Vagina (tissue), 2 donors: ENCODE data around the gene ALDH9A1. TPM values are rescaled to one million over a fixed set of nuclear protein-coding genes. Genes with fewer than 3 reads are reported as not detected.

ENCODE experiments used
- DNase-seq, 2 donors: peaks; one replicate each; pipeline ENCODE4 v3.0.0-alpha.2; 2017; ENCODE audit errors: extremely low spot score in 2 of 2
- H3K27ac ChIP-seq: fragments of 200-600 bp; sonication (generic); one replicate; pipeline ENCODE4 v1.5.1; 2019
- H3K27me3 ChIP-seq: fragments of 200-600 bp; sonication (generic); one replicate; pipeline ENCODE4 v1.5.1; 2019
- H3K36me3 ChIP-seq, 2 donors: fragments of 200-600 bp; sonication (generic); one replicate each; pipeline ENCODE4 v1.5.1; 2017 to 2019
- H3K4me1 ChIP-seq: fragments of 200-600 bp; sonication (generic); one replicate; pipeline ENCODE4 v1.5.1; 2019
- H3K4me3 ChIP-seq, 2 donors: fragments of 200-600 bp; sonication (generic); 1 replicate in 1 of 2; 2 replicates in 1 of 2; pipeline ENCODE4 v1.5.1; 2016 to 2019
- H3K9me3 ChIP-seq: fragments of 200-600 bp; sonication (generic); one replicate; pipeline ENCODE4 v1.5.1; 2019
- CTCF ChIP-seq, 3 experiments: fragments of 450-650 bp in 2 of 3; fragments of 200-600 bp in 1 of 3; sonication (generic) in 1 of 3; IDR thresholded peaks; one replicate each; pipeline ENCODE4 v1.5.1; 2017 to 2019; ENCODE audit warnings: antibody characterized with exemption in 3 of 3, mild to moderate bottlenecking in 2 of 3, moderate library complexity in 2 of 3
- POLR2A ChIP-seq, 2 donors: fragments of 450-650 bp; IDR thresholded peaks; one replicate each; pipeline ENCODE4 v1.6.1; 2017; ENCODE audit warnings: antibody characterized with exemption in 2 of 2, mild to moderate bottlenecking in 2 of 2, moderate library complexity in 2 of 2
- POLR2AphosphoS5 ChIP-seq, 2 donors: sonication (generic); formaldehyde crosslinking; IDR thresholded peaks; one replicate each; pipeline ENCODE4 v1.9.0; 2017; ENCODE audit warnings: antibody characterized with exemption in 2 of 2, mild to moderate bottlenecking in 2 of 2, low read depth in 1 of 2; ENCODE audit not compliant: insufficient read depth in 1 of 2
- intact Hi-C: fragments of 100-400 bp; cut with DNase I; formaldehyde crosslinking; loops from one replicate; pipeline ENCODE4 v1.15.1; 2023
- total RNA-seq: library from RNA; depleted of rRNA; stranded (reverse); fragments of >200 nt; gene quantifications from one replicate; pipeline ENCODE4 v1.2.3, GENCODE V29; 2016

ALDH9A1 gene
- total RNA-seq, 1 donor from 2014 or later, result 57.5 TPM

- intact Hi-C loops, result no loop called here
- Histone ChIP-seq H3K9me3 (no peaks in the 10 kb centered on the region), H3K4me1 (peaks cover 22% of the 10 kb centered on the region), H3K27me3 (no peaks in the 10 kb centered on the region), H3K27ac (no peak overlapping the region), H3K36me3 (no peaks in the 10 kb centered on the region), H3K4me3 (no peak overlapping the region)
- DNase-seq, result no peak
- TF ChIP-seq CTCF (IDR thresholded peaks at IDR 0.05) (no peak), POLR2A (IDR thresholded peaks at IDR 0.05) (no peak), POLR2AphosphoS5 (IDR thresholded peaks at IDR 0.05; ENCODE audit: insufficient read depth in 1 of 2, low read depth in 1 of 2) (no peak)
These were observed 69.2 kb downstream of the ALDH9A1 start for GRCh38 chr1:165629151-165629550.

GRCh38 chr1:165628147-165628822, 70.1 kb downstream of the ALDH9A1 start:
- Histone ChIP-seq H3K4me1 (peaks cover 13% of the 10 kb centered on the region), H3K27me3 (no peaks in the 10 kb centered on the region), H3K4me3 (no peak overlapping the region), H3K36me3 (no peaks in the 10 kb centered on the region), H3K9me3 (no peaks in the 10 kb centered on the region), H3K27ac (no peak overlapping the region)
- intact Hi-C loops, result no loop called here
- no peak for TF ChIP-seq POLR2AphosphoS5 (IDR thresholded peaks at IDR 0.05; ENCODE audit: insufficient read depth in 1 of 2, low read depth in 1 of 2)
- TF ChIP-seq POLR2A (IDR thresholded peaks at IDR 0.05), result no peak
- TF ChIP-seq CTCF (IDR thresholded peaks at IDR 0.05), result no peak
- DNase-seq, result no peak

GRCh38 chr1:165624441-165624840, 73.9 kb downstream of the ALDH9A1 start:
- intact Hi-C loops, result no loop called here
- H3K4me3 ChIP-seq, result no peak overlapping the region
- no peaks in the 10 kb centered on the region for H3K27me3 ChIP-seq
- H3K27ac ChIP-seq, result no peak overlapping the region
- DNase-seq, result no peak
- no peaks in the 10 kb centered on the region for H3K36me3 ChIP-seq
- H3K9me3 ChIP-seq, result no peaks in the 10 kb centered on the region
- no peaks in the 10 kb centered on the region for H3K4me1 ChIP-seq
- no peak for TF ChIP-seq POLR2A (IDR thresholded peaks at IDR 0.05)
- no peak for TF ChIP-seq POLR2AphosphoS5 (IDR thresholded peaks at IDR 0.05; ENCODE audit: insufficient read depth in 1 of 2, low read depth in 1 of 2)
- TF ChIP-seq CTCF (IDR thresholded peaks at IDR 0.05), result no peak

GRCh38 chr1:165623624-165624023, 74.7 kb downstream of the ALDH9A1 start:
- Histone ChIP-seq H3K4me3 (no peak overlapping the region), H3K27ac (no peak overlapping the region), H3K4me1 (no peaks in the 10 kb centered on the region), H3K27me3 (no peaks in the 10 kb centered on the region), H3K36me3 (no peaks in the 10 kb centered on the region), H3K9me3 (no peaks in the 10 kb centered on the region)
- DNase-seq, result no peak
- intact Hi-C loops, result no loop called here
- TF ChIP-seq POLR2AphosphoS5 (IDR thresholded peaks at IDR 0.05; ENCODE audit: insufficient read depth in 1 of 2, low read depth in 1 of 2) (no peak), POLR2A (IDR thresholded peaks at IDR 0.05) (no peak), CTCF (IDR thresholded peaks at IDR 0.05) (no peak)

- no peaks in the 10 kb centered on the region for H3K9me3 ChIP-seq
- no peaks in the 10 kb centered on the region for H3K4me1 ChIP-seq
- H3K27me3 ChIP-seq, result no peaks in the 10 kb centered on the region
- no peak overlapping the region for H3K27ac ChIP-seq
- DNase-seq, result no peak
- intact Hi-C loops, result no loop called here
- H3K4me3 ChIP-seq, result no peak overlapping the region
- no peaks in the 10 kb centered on the region for H3K36me3 ChIP-seq
- TF ChIP-seq POLR2A (IDR thresholded peaks at IDR 0.05) (no peak), POLR2AphosphoS5 (IDR thresholded peaks at IDR 0.05; ENCODE audit: insufficient read depth in 1 of 2, low read depth in 1 of 2) (no peak), CTCF (IDR thresholded peaks at IDR 0.05) (no peak)
These were observed 78.7 kb downstream of the ALDH9A1 start for GRCh38 chr1:165619647-165620151.
